Dedifferentiated amniotic fluid mesenchymal stem cell (primary cell): Measurements from ENCODE around the gene OR5AN1.
"Not testable (repeated sequence)": the region's sequence is repeated elsewhere in the genome, so short reads cannot be mapped to it uniquely, and the experiment has no call there.

ENCODE experiments used
- DNase-seq: peaks from one replicate; pipeline ENCODE4 v3.0.0-alpha.2; 2016; ENCODE audit errors: extremely low spot score

Gene OR5AN1

GRCh38 chr11:59358595-59358994 is at the start of gene OR5AN1:
Gene OR5AN1, plus strand, starts transcription at chr11:59358895. Its CDS starts 5,564 bp downstream, at chr11:59364459.
- no peak for DNase-seq

- DNase-seq: no peak
These were observed 23.7 kb upstream of the OR5AN1 start for GRCh38 chr11:59335001-59335400.

GRCh38 chr11:59336176-59336575 is 22.5 kb upstream of the OR5AN1 start:
- no peak for DNase-seq

GRCh38 chr11:59336931-59337330 is 21.8 kb upstream of the OR5AN1 start:
- no peak for DNase-seq

- DNase-seq: not testable (repeated sequence)
These were observed 9.0 kb upstream of the OR5AN1 start for GRCh38 chr11:59349657-59350056.

GRCh38 chr11:59355226-59355625 is 3.5 kb upstream of the OR5AN1 start:
- DNase-seq: no peak

- DNase-seq: no peak
These were observed 2.1 kb upstream of the OR5AN1 start for GRCh38 chr11:59356561-59356960.

GRCh38 chr11:59358020-59358419 is 675 bp upstream of the OR5AN1 start:
- DNase-seq: no peak

- no peak for DNase-seq
These were observed 6.7 kb downstream of the OR5AN1 start for GRCh38 chr11:59365232-59366018.

GRCh38 chr11:59368238-59369022 is 9.7 kb downstream of the OR5AN1 start:
- no peak for DNase-seq

GRCh38 chr11:59372324-59372723 is 13.6 kb downstream of the OR5AN1 start:
- not testable (repeated sequence) for DNase-seq

GRCh38 chr11:59380263-59381059 is 21.8 kb downstream of the OR5AN1 start:
- DNase-seq: no peak

- DNase-seq: no peak
These were observed 35.5 kb downstream of the OR5AN1 start for GRCh38 chr11:59394186-59394585.

- DNase-seq: no peak
These were observed 42.0 kb downstream of the OR5AN1 start for GRCh38 chr11:59400461-59401261.

- DNase-seq: no peak
These were observed 42.5 kb downstream of the OR5AN1 start for GRCh38 chr11:59401262-59401552.

- no peak for DNase-seq
These were observed 44.9 kb downstream of the OR5AN1 start for GRCh38 chr11:59403546-59403945.

GRCh38 chr11:59413646-59414045 is 55.0 kb downstream of the OR5AN1 start:
- DNase-seq: no peak

- no peak for DNase-seq
These were observed 56.4 kb downstream of the OR5AN1 start for GRCh38 chr11:59415111-59415510.

GRCh38 chr11:59416613-59417012 is 57.9 kb downstream of the OR5AN1 start:
- no peak for DNase-seq

- no peak for DNase-seq
These were observed 58.3 kb downstream of the OR5AN1 start for GRCh38 chr11:59417023-59417422.

- no peak for DNase-seq
These were observed 59.5 kb downstream of the OR5AN1 start for GRCh38 chr11:59418156-59418555.
